RCC 7860 (cell line): ENCODE measurements around the gene OVAAL.

Source experiments
- DNase-seq: peaks from one replicate; pipeline ENCODE4 v3.0.0-alpha.2; 2015; ENCODE audit warnings: low spot score
- FAIRE-seq: peaks from 2 replicates; lab custom pipeline; 2012; peaks lifted over from hg19 to GRCh38; lab: Jason Lieb, UNC

OVAAL gene

GRCh38 chr1:180568184-180568583 lies 9.4 kb downstream of the OVAAL start:
- DNase-seq (no peak), FAIRE-seq (no peak)

GRCh38 chr1:180571060-180571831 lies 12.5 kb downstream of the OVAAL start:
- FAIRE-seq: no peak
- no peak for DNase-seq

GRCh38 chr1:180571832-180572636 lies 13.3 kb downstream of the OVAAL start:
- FAIRE-seq: no peak
- DNase-seq: peak; percentile 50

- DNase-seq (no peak), FAIRE-seq (no peak)
These were observed 14.0 kb downstream of the OVAAL start for GRCh38 chr1:180572760-180573159.

GRCh38 chr1:180574031-180574713 lies 15.4 kb downstream of the OVAAL start:
- no peak for FAIRE-seq
- DNase-seq: no peak

- DNase-seq (no peak), FAIRE-seq (no peak)
These were observed 18.6 kb downstream of the OVAAL start for GRCh38 chr1:180577361-180577760.

GRCh38 chr1:180579961-180580611 lies 21.3 kb downstream of the OVAAL start:
- DNase-seq (peak; percentile 20), FAIRE-seq (no peak)

GRCh38 chr1:180581635-180582039 lies 22.9 kb downstream of the OVAAL start:
- no peak for FAIRE-seq
- DNase-seq: no peak

- DNase-seq (no peak), FAIRE-seq (no peak)
These were observed 26.1 kb downstream of the OVAAL start for GRCh38 chr1:180584869-180585268.

GRCh38 chr1:180585994-180586359 lies 27.2 kb downstream of the OVAAL start:
- DNase-seq (no peak), FAIRE-seq (no peak)

GRCh38 chr1:180586671-180587155 lies 27.9 kb downstream of the OVAAL start:
- FAIRE-seq (peak; percentile 49), DNase-seq (peak; percentile 67)

- FAIRE-seq (no peak), DNase-seq (no peak)
These were observed 29.4 kb downstream of the OVAAL start for GRCh38 chr1:180588121-180588520.

GRCh38 chr1:180590889-180591288 lies 32.1 kb downstream of the OVAAL start:
- no peak for FAIRE-seq

GRCh38 chr1:180593382-180593781 lies 34.6 kb downstream of the OVAAL start:
- DNase-seq (no peak), FAIRE-seq (no peak)

More at GRCh38 chr1:180590889-180591288, 32.1 kb downstream of the OVAAL start:
- no peak for DNase-seq

GRCh38 chr1:180594723-180595122 lies 36.0 kb downstream of the OVAAL start:
- no peak for DNase-seq
- no peak for FAIRE-seq

- DNase-seq: no peak
- no peak for FAIRE-seq
These were observed 37.2 kb downstream of the OVAAL start for GRCh38 chr1:180595966-180596365.

- FAIRE-seq (no peak), DNase-seq (no peak)
These were observed 38.8 kb downstream of the OVAAL start for GRCh38 chr1:180597520-180597919.

GRCh38 chr1:180598333-180598974 lies 39.7 kb downstream of the OVAAL start:
- peak; percentile 97 for FAIRE-seq
- DNase-seq: peak; percentile 90

GRCh38 chr1:180600343-180600742 lies 41.6 kb downstream of the OVAAL start:
- no peak for FAIRE-seq
- no peak for DNase-seq

GRCh38 chr1:180601512-180601911 lies 42.7 kb downstream of the OVAAL start:
- DNase-seq (no peak), FAIRE-seq (no peak)
